ENCODE results near the gene IL6R. TPM values are rescaled to one million over a fixed set of nuclear protein-coding genes. Genes with fewer than 3 reads are reported as not detected.

IL6R gene
- total RNA-seq, 1 donor from 2014 or later, result 48.5 TPM

DNA sequence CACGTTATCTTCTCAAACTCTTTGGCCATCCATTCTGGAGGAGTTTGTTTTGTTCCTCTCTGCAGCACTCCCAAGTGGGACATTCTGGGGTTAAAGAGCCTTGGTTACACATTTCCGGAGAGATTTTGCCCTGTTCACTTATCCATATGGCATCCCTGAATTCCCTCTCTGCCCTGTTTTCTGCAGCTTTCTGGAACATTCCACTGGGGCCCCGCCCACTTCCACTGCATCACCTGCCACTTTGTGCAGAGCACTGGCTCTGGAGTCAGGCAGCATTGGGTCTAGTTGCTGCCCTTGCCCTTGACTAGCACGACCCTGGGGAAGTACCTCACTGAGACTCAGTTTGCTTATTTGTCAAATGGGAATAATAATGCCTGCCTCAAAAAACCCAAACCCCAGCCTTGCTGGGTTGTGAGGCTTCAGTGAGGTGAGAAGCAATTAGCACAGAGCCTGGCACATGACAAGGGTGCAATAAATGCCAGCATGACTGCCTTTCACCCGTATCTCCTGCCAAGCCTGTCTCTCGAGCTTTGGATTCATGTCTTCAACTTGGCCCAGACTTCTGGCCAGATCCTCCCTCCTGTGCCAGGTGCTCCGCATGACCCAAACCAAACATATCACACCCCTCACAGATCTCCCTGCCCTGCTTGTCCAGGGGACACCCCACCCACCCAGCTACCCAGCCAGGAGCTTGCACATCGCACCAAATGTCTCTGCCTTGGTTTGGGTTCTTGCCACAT, 38.3 kb downstream of the IL6R start:
- no peak for ATAC-seq
- H3K4me3 ChIP-seq, result no peak overlapping the region
- no peak for TF ChIP-seq CTCF (IDR thresholded peaks at IDR 0.05)
- DNase-seq, result no peak
- H3K27me3 ChIP-seq (ENCODE audit: low read depth), result no peaks in the 10 kb centered on the region
- peak overlapping the region; percentile 9 for H3K27ac ChIP-seq
- H3K4me1 ChIP-seq, result peaks cover 45% of the 10 kb centered on the region
- H3K9me3 ChIP-seq, result no peaks in the 10 kb centered on the region
- intact Hi-C loops (cut with DNase I), result no loop called here
- H3K36me3 ChIP-seq, result peaks cover 64% of the 10 kb centered on the region

DNA sequence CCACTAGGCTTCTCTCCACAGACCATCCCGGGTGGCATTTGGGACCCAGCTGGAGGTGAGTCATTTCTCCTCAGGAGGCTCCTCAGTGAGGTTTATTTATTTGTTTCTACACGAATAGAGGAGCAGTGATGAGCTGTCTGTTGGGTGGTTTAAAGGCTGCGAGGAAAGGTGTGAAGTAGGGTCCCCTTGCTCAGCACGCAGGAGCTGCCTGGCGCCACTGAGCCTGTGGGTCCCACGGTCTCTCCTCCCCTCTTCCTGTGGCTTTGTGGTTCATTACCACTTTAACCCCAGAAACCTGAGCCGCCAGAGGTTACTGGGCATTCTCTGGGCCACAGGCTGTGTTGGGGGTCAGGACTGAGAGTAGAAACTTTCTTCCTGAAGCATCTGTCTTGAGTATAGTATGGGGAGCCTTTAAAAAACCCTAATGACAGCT, 39.9 kb downstream of the IL6R start:
- H3K4me1 ChIP-seq, result peaks cover 33% of the 10 kb centered on the region
- H3K27me3 ChIP-seq (ENCODE audit: low read depth), result no peaks in the 10 kb centered on the region
- intact Hi-C loops (cut with DNase I), result no loop called here
- no peak overlapping the region for H3K27ac ChIP-seq
- H3K36me3 ChIP-seq, result peaks cover 75% of the 10 kb centered on the region
- H3K4me3 ChIP-seq, result no peak overlapping the region
- DNase-seq (no peak), ATAC-seq (no peak)
- H3K9me3 ChIP-seq, result no peaks in the 10 kb centered on the region
- TF ChIP-seq CTCF (IDR thresholded peaks at IDR 0.05), result no peak

- Histone ChIP-seq H3K4me1 (peaks cover 28% of the 10 kb centered on the region), H3K4me3 (no peak overlapping the region), H3K27ac (peak overlapping the region; percentile 53), H3K27me3 (ENCODE audit: low read depth) (no peaks in the 10 kb centered on the region), H3K9me3 (no peaks in the 10 kb centered on the region), H3K36me3 (peaks cover 75% of the 10 kb centered on the region)
- DNase-seq (no peak), ATAC-seq (peak; percentile 34 to 73)
- intact Hi-C loops (cut with DNase I), result no loop called here
- no peak for TF ChIP-seq CTCF (IDR thresholded peaks at IDR 0.05)
These were observed 41.1 kb downstream of the IL6R start for GRCh38 chr1:154446292-154446691.

DNA sequence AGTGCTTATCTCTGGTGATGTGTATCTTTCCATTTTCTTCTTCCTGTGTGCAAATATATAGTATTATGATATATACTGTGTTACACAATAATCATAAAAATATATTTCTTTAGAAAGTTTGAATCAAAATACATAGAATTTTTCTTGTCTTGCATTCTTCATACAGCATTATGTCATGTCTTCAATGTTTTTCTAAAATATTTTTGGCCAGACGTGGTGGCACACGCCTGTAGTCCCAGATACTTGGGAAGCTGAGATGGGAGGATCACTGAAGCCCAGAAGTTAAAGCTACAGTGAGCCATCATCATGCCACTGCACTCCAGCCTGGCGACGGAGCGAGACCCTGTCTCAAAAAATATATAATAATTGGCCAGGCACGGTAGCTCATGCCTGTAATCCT, 41.6 kb downstream of the IL6R start:
- DNase-seq, result no peak
- H3K4me1 ChIP-seq, result peaks cover 24% of the 10 kb centered on the region
- no peak overlapping the region for H3K4me3 ChIP-seq
- ATAC-seq, result no peak
- H3K27ac ChIP-seq, result no peak overlapping the region
- H3K36me3 ChIP-seq, result peaks cover 75% of the 10 kb centered on the region
- H3K9me3 ChIP-seq, result no peaks in the 10 kb centered on the region
- H3K27me3 ChIP-seq (ENCODE audit: low read depth), result no peaks in the 10 kb centered on the region
- no peak for TF ChIP-seq CTCF (IDR thresholded peaks at IDR 0.05)
- intact Hi-C loops (cut with DNase I), result no loop called here

DNA sequence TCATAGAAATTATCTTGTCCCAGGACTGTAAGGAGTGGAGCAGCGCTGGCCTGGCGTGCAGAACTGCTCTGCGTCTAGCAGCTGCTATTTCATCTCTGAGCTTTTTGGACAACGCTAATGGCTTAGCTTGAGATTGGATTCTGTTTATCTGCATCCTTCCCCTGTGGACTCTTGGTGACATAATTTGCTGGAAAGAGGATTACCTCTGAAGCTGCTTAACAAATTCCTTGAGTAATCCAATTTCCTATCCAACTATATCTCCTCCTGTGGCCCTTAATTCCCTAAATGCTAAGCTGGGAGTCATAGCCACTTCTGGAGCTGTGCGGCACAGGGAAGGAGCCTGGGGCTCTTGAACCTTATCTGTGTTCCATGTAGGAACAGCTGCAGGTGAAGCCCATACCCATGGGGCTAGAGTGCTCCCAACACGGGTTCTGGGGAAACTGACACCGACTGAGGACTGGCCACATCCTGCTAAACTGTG, 43.2 kb downstream of the IL6R start:
- Histone ChIP-seq H3K27me3 (ENCODE audit: low read depth) (no peaks in the 10 kb centered on the region), H3K4me3 (no peak overlapping the region), H3K36me3 (peaks cover 81% of the 10 kb centered on the region), H3K27ac (no peak overlapping the region), H3K4me1 (peaks cover 17% of the 10 kb centered on the region), H3K9me3 (no peaks in the 10 kb centered on the region)
- ATAC-seq, result no peak
- intact Hi-C loops (cut with DNase I), result no loop called here
- TF ChIP-seq CTCF (IDR thresholded peaks at IDR 0.05), result no peak
- DNase-seq, result no peak
